ENCODE results near the gene GBE1.
A peak's percentile ranks its signal among the peaks of the same experiment; 100 is the strongest.

GRCh38 chr3:81581966-81582599, 179.4 kb downstream of the GBE1 start:
- TF ChIP-seq CTCF (IDR thresholded peaks at IDR 0.05), result peak; percentile 41 to 61 (median 60)
- TF ChIP-seq POLR2A (IDR thresholded peaks at IDR 0.05), result no peak

Data from adrenal gland (tissue), 5 donors.